ENCODE results near the gene RNF112.

The RNF112 gene

GRCh38 chr17:19387921-19388521 lies 23.0 kb upstream of the RNF112 start:
- DNase-seq (ENCODE audit: low spot score) = peak; percentile 55

GRCh38 chr17:19388791-19389785 lies 21.9 kb upstream of the RNF112 start:
- DNase-seq (ENCODE audit: low spot score) = no peak

- DNase-seq (ENCODE audit: low spot score) = no peak
Observed at GRCh38 chr17:19390951-19391350, 20.1 kb upstream of the RNF112 start.

GRCh38 chr17:19391432-19391831 lies 19.6 kb upstream of the RNF112 start:
- DNase-seq (ENCODE audit: low spot score) = no peak

GRCh38 chr17:19392303-19392702 lies 18.7 kb upstream of the RNF112 start:
- DNase-seq (ENCODE audit: low spot score) = no peak

- peak; percentile 70 for DNase-seq (ENCODE audit: low spot score)
Observed at GRCh38 chr17:19397556-19398041, 13.4 kb upstream of the RNF112 start.

GRCh38 chr17:19398301-19399181 lies 12.5 kb upstream of the RNF112 start:
- peak; percentile 83 for DNase-seq (ENCODE audit: low spot score)

- DNase-seq (ENCODE audit: low spot score) = no peak
Observed at GRCh38 chr17:19399750-19400450, 11.1 kb upstream of the RNF112 start.

GRCh38 chr17:19401321-19402010 lies 9.6 kb upstream of the RNF112 start:
- DNase-seq (ENCODE audit: low spot score) = no peak

- no peak for DNase-seq (ENCODE audit: low spot score)
Observed at GRCh38 chr17:19402171-19402570, 8.9 kb upstream of the RNF112 start.

GRCh38 chr17:19403021-19403420 lies 8.0 kb upstream of the RNF112 start:
- no peak for DNase-seq (ENCODE audit: low spot score)

GRCh38 chr17:19404264-19404663 lies 6.8 kb upstream of the RNF112 start:
- no peak for DNase-seq (ENCODE audit: low spot score)

GRCh38 chr17:19405114-19405513 lies 5.9 kb upstream of the RNF112 start:
- no peak for DNase-seq (ENCODE audit: low spot score)

GRCh38 chr17:19407601-19408345 lies 3.3 kb upstream of the RNF112 start:
- DNase-seq (ENCODE audit: low spot score) = no peak

- no peak for DNase-seq (ENCODE audit: low spot score)
Observed at GRCh38 chr17:19408346-19408710, 2.7 kb upstream of the RNF112 start.

- DNase-seq (ENCODE audit: low spot score) = no peak
Observed at GRCh38 chr17:19409066-19409465, 2.0 kb upstream of the RNF112 start.

GRCh38 chr17:19409509-19409908 lies 1.5 kb upstream of the RNF112 start:
- no peak for DNase-seq (ENCODE audit: low spot score)

- no peak for DNase-seq (ENCODE audit: low spot score)
Observed at GRCh38 chr17:19410091-19410490, 941 bp upstream of the RNF112 start.

- no peak for DNase-seq (ENCODE audit: low spot score)
Observed at GRCh38 chr17:19411631-19412030, 599 bp downstream of the RNF112 start.

- no peak for DNase-seq (ENCODE audit: low spot score)
Observed at GRCh38 chr17:19412510-19412909, 1.5 kb downstream of the RNF112 start.

All from LoVo (cell line).